HG03521 (cell line): ENCODE results near the gene PAQR4.
"Not testable (repeated sequence)": the region's sequence is repeated elsewhere in the genome, so short reads cannot be mapped to it uniquely, and the experiment has no call there.

Source experiments
- ATAC-seq: cut with Tn5 transposase; IDR thresholded peaks from one replicate; pipeline ENCODE4 v1.9.1; 2021; ENCODE audit warnings: mild to moderate bottlenecking, moderate library complexity; ENCODE audit not compliant: unreplicated experiment

The PAQR4 gene

GRCh38 chr16:2942045-2942444 is 27.1 kb upstream of the PAQR4 start:
- ATAC-seq, result no peak

- ATAC-seq, result not testable (repeated sequence)
Measured at GRCh38 chr16:2943716-2944115, 25.4 kb upstream of the PAQR4 start.

GRCh38 chr16:2946649-2947048 is 22.5 kb upstream of the PAQR4 start:
- no peak for ATAC-seq

DNA sequence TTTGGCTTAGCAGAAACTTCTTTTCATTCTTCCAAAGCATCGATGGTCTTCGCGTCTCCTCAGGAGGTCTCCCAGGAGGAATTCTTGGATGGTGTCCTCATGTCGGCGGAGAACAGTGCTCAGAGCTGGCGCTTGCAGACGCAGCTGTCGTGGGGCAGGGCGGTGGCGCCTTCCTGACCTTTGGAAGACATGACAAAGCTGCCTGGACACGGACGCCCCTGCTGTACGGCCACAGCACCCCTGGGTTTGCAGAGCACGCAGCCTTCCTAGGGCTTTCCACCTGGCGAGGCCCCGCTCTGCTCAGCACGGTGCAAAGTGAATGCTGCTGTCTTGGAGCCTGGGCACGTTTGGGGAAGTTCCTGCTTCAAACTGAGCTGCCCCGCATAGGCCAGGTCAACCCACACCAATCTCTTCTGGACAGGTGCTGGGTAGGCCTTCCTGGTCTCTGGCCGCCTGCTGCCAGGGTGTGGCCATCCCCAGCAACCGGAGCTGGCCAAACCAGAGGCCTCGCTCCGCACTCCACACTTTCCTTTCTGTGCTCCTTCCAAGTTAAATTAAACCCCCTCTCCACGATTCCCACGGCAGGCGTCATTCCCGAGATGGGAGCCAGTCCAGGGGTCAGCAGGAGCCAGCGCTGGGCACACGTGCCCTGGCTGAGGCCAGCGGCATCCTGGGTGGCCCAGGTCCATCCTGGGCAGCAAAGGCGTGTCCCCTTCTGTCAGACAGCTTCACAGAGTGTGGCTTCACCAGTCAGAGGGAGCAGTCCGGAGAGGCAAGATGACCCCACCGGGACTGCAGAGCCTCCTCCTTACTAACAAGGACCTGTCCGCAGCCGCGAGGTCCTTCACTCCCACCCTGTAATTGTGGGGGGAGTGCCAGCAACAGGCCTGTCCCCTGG is 20.1 kb upstream of the PAQR4 start:
- ATAC-seq, result no peak

DNA sequence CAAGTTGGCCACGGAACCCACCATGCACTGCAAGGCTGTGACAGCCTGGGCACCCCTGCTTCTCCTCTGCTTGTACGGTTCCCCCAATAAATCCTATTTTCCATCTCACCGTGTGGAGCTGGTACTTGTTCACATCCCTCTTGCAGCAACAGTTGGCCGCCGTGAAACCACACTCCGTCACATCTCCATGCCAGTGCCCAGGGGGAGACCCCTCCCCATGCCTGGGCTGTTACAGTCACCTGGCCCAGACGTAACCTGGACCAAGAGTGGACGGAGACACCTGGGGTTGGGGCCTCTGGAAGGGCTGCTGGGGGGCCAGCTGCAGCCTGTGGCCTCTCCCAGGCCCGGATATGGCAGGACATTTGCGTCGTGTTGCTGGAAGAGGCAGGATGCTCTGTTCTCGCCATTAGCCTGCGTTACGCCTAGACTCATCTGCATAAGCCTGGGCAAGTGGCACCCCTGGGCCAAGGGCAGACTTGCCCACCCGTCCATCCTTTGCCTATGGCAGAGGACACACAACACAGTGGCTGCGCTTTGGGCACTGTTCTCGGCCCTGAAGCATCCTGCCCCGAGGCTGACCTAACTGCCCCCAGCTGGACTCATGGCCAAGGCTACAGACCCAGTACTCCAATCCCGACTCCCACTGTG is 19.3 kb upstream of the PAQR4 start:
- no peak for ATAC-seq

GRCh38 chr16:2950353-2950724 is 18.8 kb upstream of the PAQR4 start:
- no peak for ATAC-seq

- ATAC-seq, result no peak
Measured at GRCh38 chr16:2950773-2951172, 18.4 kb upstream of the PAQR4 start.

GRCh38 chr16:2952679-2953078 is 16.5 kb upstream of the PAQR4 start:
- ATAC-seq, result no peak

GRCh38 chr16:2953706-2954627 is 15.2 kb upstream of the PAQR4 start:
- ATAC-seq, result no peak

DNA sequence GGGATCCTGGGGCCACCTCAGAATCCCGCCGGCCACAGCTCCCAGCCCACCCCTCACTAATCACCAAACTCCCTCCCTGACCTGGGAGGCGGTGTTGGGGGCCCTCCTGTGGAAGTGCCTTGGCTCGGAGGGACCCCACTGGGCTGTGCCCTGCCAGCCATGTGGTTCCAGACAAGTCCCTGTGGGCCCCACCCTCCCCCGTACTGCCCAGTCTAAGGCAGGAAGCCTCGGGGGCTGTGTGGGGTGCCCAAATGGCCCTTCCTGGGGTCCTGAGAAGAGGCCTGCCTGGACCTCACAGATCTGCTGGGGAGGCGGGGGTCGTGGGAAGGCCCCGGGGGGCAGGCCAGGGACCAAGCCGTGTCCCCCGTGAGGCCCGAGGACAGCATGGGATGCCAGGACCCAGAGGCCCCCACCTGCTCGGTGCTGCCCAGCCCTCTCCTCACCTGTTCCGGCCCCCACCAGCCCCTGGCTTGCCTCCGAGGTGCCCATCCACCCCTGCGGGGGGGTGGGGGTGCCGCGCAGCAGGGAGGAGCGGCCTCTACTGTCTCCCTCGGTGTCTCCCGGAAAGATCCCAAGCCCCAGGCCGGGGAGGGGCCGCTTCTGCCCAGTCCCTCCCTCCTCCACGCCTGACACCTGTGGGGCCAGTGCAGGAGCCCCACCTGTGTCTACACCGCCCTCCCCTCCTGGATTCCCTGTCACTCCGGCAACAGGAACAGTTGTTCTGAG is 14.3 kb upstream of the PAQR4 start:
- ATAC-seq, result no peak

DNA sequence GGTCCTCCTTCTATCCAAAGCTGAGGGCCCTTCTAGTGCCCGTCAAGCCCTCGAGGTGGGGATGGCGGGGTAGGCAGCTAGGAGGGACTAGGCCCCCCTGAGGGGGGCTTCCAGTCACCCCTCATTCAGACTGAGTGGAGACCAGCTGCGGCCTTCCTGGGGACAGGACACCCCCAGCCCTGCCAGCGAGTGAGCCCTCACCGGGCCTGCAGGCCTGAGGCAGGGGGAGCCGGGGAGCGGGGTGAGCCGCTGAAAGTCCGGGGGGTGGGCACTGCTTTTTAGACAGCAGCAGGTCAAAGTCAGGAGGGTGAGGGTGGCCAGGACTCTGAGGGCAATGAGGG is 13.7 kb upstream of the PAQR4 start:
- no peak for ATAC-seq

DNA sequence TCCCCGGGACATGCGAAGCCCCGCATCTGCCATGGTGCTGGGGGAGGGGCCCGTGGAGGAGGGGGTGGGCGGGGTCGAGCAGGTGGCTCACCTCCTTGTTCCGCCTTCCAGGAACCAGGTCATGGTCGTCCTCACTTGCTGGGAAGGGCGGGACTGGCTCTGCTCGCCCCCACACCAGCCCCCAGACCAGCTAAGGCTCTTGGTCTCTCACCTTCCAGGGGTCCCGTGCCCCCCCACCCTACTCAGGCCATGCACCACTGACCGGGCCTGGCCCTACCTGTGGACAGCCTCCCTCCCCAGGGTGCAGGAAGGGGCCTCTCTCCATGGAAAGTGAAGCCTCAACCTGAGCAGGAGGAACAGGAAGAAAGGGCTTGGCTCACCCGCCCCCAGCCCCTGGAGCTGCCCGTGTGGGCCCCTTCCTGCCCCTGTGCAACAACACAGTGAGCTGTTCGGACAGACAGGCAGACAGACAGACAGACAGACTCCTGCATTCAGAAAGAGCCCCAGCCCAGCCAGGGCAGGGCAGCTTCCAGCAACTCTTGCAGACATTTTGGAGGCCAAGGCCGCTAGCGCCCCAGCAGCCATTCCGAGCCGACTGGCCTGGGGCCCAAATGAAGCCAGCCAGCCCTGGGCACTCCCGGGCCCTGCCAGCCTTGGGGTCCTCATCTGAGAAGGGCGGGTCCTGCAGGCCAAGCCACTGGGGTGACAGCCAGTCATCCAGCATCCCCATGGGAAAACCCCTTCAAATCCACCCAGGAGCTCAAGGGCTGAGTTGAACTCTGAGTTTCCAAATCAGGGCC is 13.2 kb upstream of the PAQR4 start:
- no peak for ATAC-seq

GRCh38 chr16:2956579-2956956 is 12.6 kb upstream of the PAQR4 start:
- no peak for ATAC-seq

DNA sequence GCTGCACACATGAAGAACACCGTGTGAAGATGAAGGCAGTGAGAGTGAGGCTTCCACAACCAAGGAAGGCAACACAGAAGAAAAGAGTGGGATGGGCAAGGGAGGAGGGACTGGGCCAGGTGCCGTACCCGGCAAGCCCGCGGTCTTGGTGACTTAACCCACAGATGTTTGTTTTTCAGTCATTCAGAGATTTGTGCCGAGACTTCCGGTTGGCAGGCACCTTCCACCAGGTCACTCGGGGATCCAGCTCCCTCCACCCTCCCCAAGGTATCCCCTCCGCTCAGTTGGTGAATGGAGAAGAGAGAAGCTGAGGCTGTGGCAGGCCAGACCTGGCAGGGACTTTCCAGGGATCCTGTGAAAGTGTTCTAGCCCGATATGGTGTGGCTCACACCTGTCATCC is 9.9 kb upstream of the PAQR4 start:
- ATAC-seq, result no peak

GRCh38 chr16:2960183-2961010 is 8.8 kb upstream of the PAQR4 start:
- no peak for ATAC-seq

DNA sequence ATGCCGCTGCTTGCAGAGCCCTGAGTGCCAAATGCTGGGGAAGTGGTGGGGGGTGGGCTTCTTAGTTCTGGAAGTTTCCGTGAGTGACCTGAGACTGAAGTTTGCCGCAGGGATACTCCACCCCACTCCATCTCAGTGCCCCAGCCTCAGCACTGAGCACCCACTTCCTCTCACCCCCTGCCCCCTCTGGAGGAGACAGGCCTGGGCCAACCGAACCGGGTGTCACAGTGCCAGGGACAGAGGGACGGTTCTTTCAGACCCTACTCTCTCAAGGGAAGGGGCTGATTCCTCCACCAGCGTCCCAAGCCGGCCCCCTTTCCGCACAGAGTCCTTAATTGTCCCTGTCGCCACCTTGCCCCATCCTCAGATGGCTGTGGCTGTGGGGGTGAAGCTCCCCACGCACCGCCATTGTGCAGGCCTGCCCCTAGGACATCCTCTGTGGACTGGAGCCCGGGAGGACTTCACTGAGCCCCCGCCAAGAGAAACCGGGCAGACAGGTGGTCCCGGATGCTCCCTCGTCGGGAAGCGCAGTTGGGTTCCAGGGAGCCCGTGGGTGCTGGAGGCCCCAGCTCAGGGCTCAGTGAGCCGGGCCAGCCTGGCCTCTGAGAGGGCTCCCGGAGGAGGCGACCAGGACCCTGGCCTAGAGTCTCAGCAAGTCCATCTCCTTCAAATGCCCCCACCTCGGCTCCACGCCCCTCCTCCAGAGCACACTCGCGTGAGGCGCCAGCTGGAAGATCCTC is 6.6 kb upstream of the PAQR4 start:
- ATAC-seq, result no peak

- ATAC-seq, result no peak
Measured at GRCh38 chr16:2963074-2963722, 6.0 kb upstream of the PAQR4 start.
